Naive thymus-derived CD4-positive, alpha-beta T cell (primary cell): ENCODE measurements around the gene ZBTB20. TPM values are rescaled to one million over a fixed set of nuclear protein-coding genes. Genes with fewer than 3 reads are reported as not detected.
A peak's percentile ranks its signal among the peaks of the same experiment; 100 is the strongest.

Source experiments
- ATAC-seq: fragments of 150-1000 bp; cut with Tn5 transposase; 2 replicates; pipeline ENCODE4 v1.10.0; 2021; ENCODE audit warnings: mild to moderate bottlenecking, moderate library complexity
- CTCF ChIA-PET: fragments of 350-600 bp; sonication (Branson Sonifier 250); formaldehyde crosslinking; loops from one replicate; lab custom pipeline; 2021; ENCODE audit warnings: antibody characterized with exemption; lab: Charles Lee
- POLR2A ChIA-PET: fragments of 350-600 bp; sonication (Branson Sonifier 250); formaldehyde crosslinking; loops from one replicate; lab custom pipeline; 2021; ENCODE audit warnings: antibody characterized with exemption, inconsistent platforms; lab: Charles Lee
- DNase-seq, 9 donors: peaks; one replicate each; pipeline versions ENCODE4 v3.0.0 to v3.0.0-alpha.2; 2020 to 2022; ENCODE audit warnings: mixed read lengths in 1 of 9
- H3K27ac ChIP-seq: one replicate; pipeline ENCODE4 v1.7.0; 2013; ENCODE audit warnings: mild to moderate bottlenecking, low read depth, low read length, moderate library complexity
- H3K27me3 ChIP-seq, 2 donors: one replicate each; pipeline ENCODE4 v1.7.0; 2013; ENCODE audit warnings: low read length in 2 of 2, mild to moderate bottlenecking in 2 of 2, moderate library complexity in 2 of 2; ENCODE audit not compliant: control insufficient read depth in 2 of 2, insufficient read depth in 2 of 2
- H3K36me3 ChIP-seq, 3 experiments: 1 replicate in 2 of 3; 2 replicates in 1 of 3; pipeline ENCODE4 v1.7.0; 2013; ENCODE audit warnings: low read length in 3 of 3, mild to moderate bottlenecking in 3 of 3, moderate library complexity in 1 of 3; ENCODE audit not compliant: insufficient read depth in 3 of 3, control insufficient read depth in 2 of 3
- H3K4me1 ChIP-seq, 2 donors: one replicate each; pipeline ENCODE4 v1.7.0; 2013; ENCODE audit warnings: low read length in 2 of 2, mild to moderate bottlenecking in 2 of 2, moderate library complexity in 1 of 2; ENCODE audit not compliant: control insufficient read depth in 2 of 2, insufficient read depth in 2 of 2
- H3K4me3 ChIP-seq: 2 replicates; pipeline ENCODE4 v1.7.0; 2013; ENCODE audit warnings: mild to moderate bottlenecking, low read length
- H3K9me3 ChIP-seq, 3 experiments: 1 replicate in 2 of 3; 2 replicates in 1 of 3; pipeline ENCODE4 v1.7.0; 2013; ENCODE audit warnings: low read length in 3 of 3; ENCODE audit not compliant: control insufficient read depth in 2 of 3
- H3K27ac Mint-ChIP-seq, 9 donors: one replicate each; pipeline ENCODE4 v1.8.0; 2020 to 2022; ENCODE audit warnings: mixed read lengths in 9 of 9, mild to moderate bottlenecking in 8 of 9, moderate library complexity in 5 of 9, inconsistent platforms in 2 of 9
- H3K27me3 Mint-ChIP-seq, 5 donors: one replicate each; pipeline ENCODE4 v1.8.0; 2021 to 2022; ENCODE audit warnings: mixed read lengths in 5 of 5, mild to moderate bottlenecking in 1 of 5
- H3K36me3 Mint-ChIP-seq, 5 donors: one replicate each; pipeline ENCODE4 v1.8.0; 2020 to 2022; ENCODE audit warnings: mixed read lengths in 5 of 5, mild to moderate bottlenecking in 3 of 5, inconsistent platforms in 1 of 5
- H3K4me1 Mint-ChIP-seq, 7 donors: one replicate each; pipeline ENCODE4 v1.8.0; 2020 to 2022; ENCODE audit warnings: mixed read lengths in 7 of 7, mild to moderate bottlenecking in 3 of 7, inconsistent platforms in 1 of 7
- H3K4me3 Mint-ChIP-seq, 10 donors: one replicate each; pipeline ENCODE4 v1.8.0; 2020 to 2022; ENCODE audit warnings: mild to moderate bottlenecking in 10 of 10, mixed read lengths in 10 of 10, moderate library complexity in 6 of 10, inconsistent platforms in 2 of 10
- H3K9me3 Mint-ChIP-seq, 11 donors: one replicate each; pipeline ENCODE4 v1.8.0; 2020 to 2022; ENCODE audit warnings: mixed read lengths in 11 of 11, mild to moderate bottlenecking in 4 of 11, inconsistent platforms in 1 of 11, moderate library complexity in 1 of 11
- intact Hi-C, 2 donors: fragments of 100-400 bp; cut with micrococcal nuclease; formaldehyde crosslinking; loops; one replicate each; pipeline ENCODE4 v1.15.1; 2023
- polyA plus RNA-seq, 2 donors: library from polyadenylated mRNA; unstranded; fragments of 300-500 nt; fragmentation: Illumina TruSeq; gene quantifications; one replicate each; pipeline ENCODE4 v1.2.3, GENCODE V29; 2021
- total RNA-seq, 6 experiments: library from RNA in 5 of 6; stranded (reverse) in 5 of 6; gene quantifications; 1 replicate in 5 of 6; 2 replicates in 1 of 6; pipeline ENCODE4 v1.2.3 and lab custom pipeline; 2021 to 2026

Gene ZBTB20
- total and polyA plus RNA-seq, 7 experiments from 2014 or later: 14.9 to 69.5 (median 59.2) TPM

DNA sequence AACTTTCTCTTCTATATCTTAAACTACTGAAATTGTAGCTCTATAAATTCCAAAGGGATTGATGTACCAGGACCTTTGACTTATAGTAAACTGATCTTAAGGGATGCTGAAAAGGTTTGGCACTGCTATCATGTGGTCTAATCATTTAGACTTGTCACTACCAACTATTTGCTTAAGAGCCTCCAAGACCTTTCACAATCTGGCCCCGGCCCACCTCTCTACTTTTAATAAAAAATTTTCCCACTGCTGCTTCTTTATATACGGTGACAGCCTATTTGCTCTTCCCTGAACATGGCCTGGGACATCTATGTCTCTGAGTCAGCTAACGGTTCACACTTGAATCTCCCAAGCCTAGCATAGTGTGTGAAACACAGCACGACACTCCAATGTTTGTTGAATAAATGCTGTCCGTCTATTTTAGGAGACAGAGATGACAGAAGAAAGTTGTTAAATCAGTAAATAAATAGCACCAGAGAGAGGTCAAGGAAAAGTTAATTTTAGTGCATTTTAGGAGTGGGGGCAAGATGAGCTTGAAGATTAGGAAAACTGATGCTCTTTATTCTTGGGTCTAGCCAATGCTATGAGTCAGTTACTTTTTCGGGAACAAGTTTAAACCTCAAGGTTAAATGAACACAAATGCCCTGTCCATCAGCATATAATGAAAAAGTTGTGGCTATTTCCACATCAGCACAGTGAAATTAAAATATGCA, 640.3 kb downstream of the ZBTB20 start:
- Histone ChIP-seq H3K9me3 (no peaks in the 10 kb centered on the region), H3K27me3 (no peaks in the 10 kb centered on the region), H3K36me3 (no peaks in the 10 kb centered on the region), H3K27ac (no peak overlapping the region), H3K4me1 (peaks cover 0 to 5% of the 10 kb centered on the region in 2 donors), H3K4me3 (no peak overlapping the region)
- no peak for ATAC-seq
- intact Hi-C loops: no loop called here
- DNase-seq: no peak
- no peak overlapping the region for H3K4me3 Mint-ChIP-seq
- peaks cover 0 to 14% (median 0%) of the 10 kb centered on the region in 5 donors for H3K36me3 Mint-ChIP-seq
- POLR2A ChIA-PET: no interaction called here
- CTCF ChIA-PET: no interaction called here
- peaks cover 0 to 25% (median 0%) of the 10 kb centered on the region in 5 donors for H3K27me3 Mint-ChIP-seq
- no peaks in the 10 kb centered on the region for H3K9me3 Mint-ChIP-seq
- H3K4me1 Mint-ChIP-seq: peaks cover 6 to 50% (median 41%) of the 10 kb centered on the region in 7 donors
- peak overlapping the region in 1 of 9 donors; percentile 13 for H3K27ac Mint-ChIP-seq

DNA sequence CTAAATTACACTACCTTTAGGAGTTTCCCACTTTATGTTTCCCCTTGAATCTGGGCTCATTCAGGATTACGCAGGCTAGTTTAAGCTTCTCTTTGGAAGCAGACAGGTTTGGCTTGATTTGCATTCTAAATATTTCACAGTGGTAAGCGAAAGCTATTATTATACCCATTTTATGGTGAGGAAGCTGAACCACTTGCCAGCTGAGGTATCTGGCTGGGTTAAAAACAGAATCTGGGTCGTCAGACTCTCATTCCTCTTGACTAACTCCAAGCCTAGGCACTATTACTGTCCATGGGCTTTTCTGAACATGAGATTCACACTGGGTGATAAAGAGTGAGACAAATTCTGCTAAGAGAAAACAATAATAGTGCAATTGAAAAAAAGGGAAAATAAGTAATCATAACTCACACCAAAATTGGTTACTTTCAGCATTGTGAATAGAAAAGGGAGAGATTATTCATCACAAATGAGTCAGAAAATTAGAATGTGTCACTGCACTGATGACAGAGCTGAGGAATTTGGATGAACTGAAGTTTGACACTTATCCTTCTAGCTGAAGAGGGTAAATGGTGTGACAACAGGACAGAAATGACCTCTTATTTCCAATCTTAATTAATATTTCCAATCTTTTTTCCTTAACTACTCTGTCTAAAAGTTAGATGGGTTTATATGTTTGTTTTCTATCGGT, 642.0 kb downstream of the ZBTB20 start:
- Histone ChIP-seq H3K9me3 (no peaks in the 10 kb centered on the region), H3K27me3 (no peaks in the 10 kb centered on the region), H3K27ac (no peak overlapping the region), H3K4me3 (no peak overlapping the region), H3K36me3 (no peaks in the 10 kb centered on the region), H3K4me1 (peaks cover 5 to 10% of the 10 kb centered on the region in 2 donors)
- ChIA-PET POLR2A (no interaction called here), CTCF (no interaction called here)
- no peak overlapping the region for H3K27ac Mint-ChIP-seq
- DNase-seq: no peak
- H3K4me3 Mint-ChIP-seq: no peak overlapping the region
- ATAC-seq: no peak
- H3K36me3 Mint-ChIP-seq: peaks cover 0 to 8% (median 0%) of the 10 kb centered on the region in 5 donors
- intact Hi-C loops: no loop called here
- peaks cover 10 to 62% (median 50%) of the 10 kb centered on the region in 7 donors for H3K4me1 Mint-ChIP-seq
- H3K27me3 Mint-ChIP-seq: peaks cover 0 to 25% (median 0%) of the 10 kb centered on the region in 5 donors
- no peaks in the 10 kb centered on the region for H3K9me3 Mint-ChIP-seq

DNA sequence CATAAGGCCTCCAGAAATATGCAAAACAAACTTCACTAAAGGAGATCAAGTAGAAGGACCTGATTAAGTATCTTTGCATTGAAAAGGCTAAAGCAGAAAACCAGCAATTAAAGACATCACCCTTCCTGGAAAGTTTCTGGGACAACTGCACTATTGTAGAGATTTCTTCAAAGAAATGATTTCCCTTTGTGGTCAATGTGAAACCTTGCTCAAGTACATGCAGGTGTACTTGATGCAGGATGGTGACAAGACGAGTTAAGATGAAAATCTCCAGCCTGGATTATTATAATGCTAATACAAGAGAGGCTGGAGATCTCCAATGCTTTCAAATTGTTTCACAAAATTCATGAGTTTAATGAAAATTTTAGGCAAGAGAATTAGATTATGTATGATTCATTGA, 644.9 kb downstream of the ZBTB20 start:
- ChIA-PET POLR2A (no interaction called here), CTCF (no interaction called here)
- Histone ChIP-seq H3K27ac (no peak overlapping the region), H3K9me3 (no peaks in the 10 kb centered on the region), H3K4me3 (no peak overlapping the region), H3K4me1 (peaks cover 13% of the 10 kb centered on the region in 2 donors), H3K27me3 (no peaks in the 10 kb centered on the region), H3K36me3 (no peaks in the 10 kb centered on the region)
- no peak overlapping the region for H3K27ac Mint-ChIP-seq
- H3K4me3 Mint-ChIP-seq: peak overlapping the region in 3 of 10 donors; percentile 1 to 21 (median 6)
- intact Hi-C loops: no loop called here
- H3K4me1 Mint-ChIP-seq: peaks cover 22 to 79% (median 63%) of the 10 kb centered on the region in 7 donors
- no peak for ATAC-seq
- H3K27me3 Mint-ChIP-seq: peaks cover 0 to 39% (median 0%) of the 10 kb centered on the region in 5 donors
- H3K36me3 Mint-ChIP-seq: peaks cover 0 to 23% (median 4%) of the 10 kb centered on the region in 5 donors
- H3K9me3 Mint-ChIP-seq: no peaks in the 10 kb centered on the region
- no peak for DNase-seq

DNA sequence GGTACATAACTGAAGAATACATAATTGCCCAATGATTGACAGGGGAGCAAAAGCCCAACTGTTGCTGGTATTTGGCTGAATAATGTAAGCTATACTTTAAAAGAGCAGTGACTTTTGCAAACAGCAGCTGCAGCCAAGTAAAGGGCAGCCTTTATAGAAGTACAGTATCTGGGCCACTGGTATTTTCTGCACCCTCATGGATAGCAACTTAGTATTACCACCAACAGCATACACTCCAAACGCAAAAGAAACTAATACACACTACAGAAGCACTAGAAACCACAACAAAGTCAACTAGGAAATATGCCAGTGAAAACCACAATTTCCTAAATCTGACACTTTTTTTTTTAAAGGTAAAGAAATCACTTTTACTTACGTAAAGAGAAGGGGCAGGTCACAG, 647.1 kb downstream of the ZBTB20 start:
- H3K4me3 Mint-ChIP-seq: peak overlapping the region in 9 of 10 donors; percentile 0 to 77 (median 52)
- no peaks in the 10 kb centered on the region for H3K9me3 ChIP-seq
- no peak overlapping the region for H3K27ac ChIP-seq
- no peaks in the 10 kb centered on the region for H3K9me3 Mint-ChIP-seq
- DNase-seq: peak in 6 of 9 donors; percentile 26 to 51 (median 45)
- peaks cover 0 to 23% (median 9%) of the 10 kb centered on the region in 5 donors for H3K36me3 Mint-ChIP-seq
- H3K36me3 ChIP-seq: no peaks in the 10 kb centered on the region
- H3K27me3 Mint-ChIP-seq: peaks cover 0 to 37% (median 0%) of the 10 kb centered on the region in 5 donors
- CTCF ChIA-PET: no interaction called here
- peak overlapping the region in 1 of 9 donors; percentile 17 for H3K27ac Mint-ChIP-seq
- H3K4me1 Mint-ChIP-seq: peaks cover 22 to 73% (median 51%) of the 10 kb centered on the region in 7 donors
- no peaks in the 10 kb centered on the region for H3K27me3 ChIP-seq
- no peak overlapping the region for H3K4me3 ChIP-seq
- intact Hi-C loops: no loop called here
- peak; percentile 68 for ATAC-seq
- POLR2A ChIA-PET: interaction anchor here (0.6 to 0.7 kb wide), 2 partner anchors 23 to 1156 kb away, joined by 3 to 5 read pairs; no protein-coding TSS in a partner anchor
- peaks cover 13% of the 10 kb centered on the region in 2 donors for H3K4me1 ChIP-seq

DNA sequence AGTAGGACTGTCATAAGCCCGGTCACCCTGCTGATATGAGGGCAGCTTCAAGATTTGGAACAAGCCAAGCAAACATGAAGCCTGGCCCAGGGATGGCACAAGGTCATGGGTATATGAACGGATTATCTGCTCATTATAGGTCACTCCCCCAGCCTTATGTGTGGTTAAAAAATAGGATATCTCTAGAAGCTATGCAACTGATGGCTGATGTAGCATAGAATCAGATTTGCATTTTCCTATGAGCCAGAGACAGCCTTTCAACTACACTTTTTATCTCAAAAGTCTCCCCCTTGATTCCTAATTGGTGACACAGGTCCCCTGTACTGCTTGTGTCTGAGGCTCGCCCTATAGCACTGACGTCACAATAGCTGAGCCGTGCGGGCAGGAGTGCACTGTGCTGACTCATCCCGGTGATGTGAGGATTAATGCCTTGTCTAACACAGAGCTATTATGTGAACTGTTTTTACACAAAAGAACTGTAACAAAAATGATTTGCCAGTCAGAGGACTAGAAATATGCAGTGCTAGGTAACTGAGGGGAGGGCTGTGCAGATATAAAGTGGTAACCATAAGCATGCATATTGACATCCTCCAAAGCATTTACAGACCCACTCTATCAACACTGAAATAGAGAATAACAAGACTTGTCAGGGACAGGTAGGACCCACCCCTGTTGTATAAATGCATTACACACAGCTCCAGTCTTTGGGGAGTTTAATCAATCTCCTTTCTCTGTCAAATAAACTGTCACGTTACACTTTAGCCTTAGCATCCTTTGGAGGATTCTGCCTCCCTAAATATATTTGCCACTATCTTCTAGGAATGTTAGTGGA, 648.3 kb downstream of the ZBTB20 start:
- Mint-ChIP-seq H3K4me3 (no peak overlapping the region), H3K27me3 (peaks cover 0 to 31% (median 0%) of the 10 kb centered on the region in 5 donors), H3K4me1 (peaks cover 16 to 67% (median 39%) of the 10 kb centered on the region in 7 donors), H3K36me3 (peaks cover 0 to 25% (median 13%) of the 10 kb centered on the region in 5 donors), H3K9me3 (no peaks in the 10 kb centered on the region), H3K27ac (no peak overlapping the region)
- ChIA-PET CTCF (no interaction called here), POLR2A (no interaction called here)
- Histone ChIP-seq H3K9me3 (no peaks in the 10 kb centered on the region), H3K4me3 (no peak overlapping the region), H3K27ac (no peak overlapping the region), H3K4me1 (peaks cover 8 to 13% of the 10 kb centered on the region in 2 donors), H3K27me3 (no peaks in the 10 kb centered on the region), H3K36me3 (no peaks in the 10 kb centered on the region)
- no peak for ATAC-seq
- no peak for DNase-seq
- intact Hi-C loops: no loop called here

DNA sequence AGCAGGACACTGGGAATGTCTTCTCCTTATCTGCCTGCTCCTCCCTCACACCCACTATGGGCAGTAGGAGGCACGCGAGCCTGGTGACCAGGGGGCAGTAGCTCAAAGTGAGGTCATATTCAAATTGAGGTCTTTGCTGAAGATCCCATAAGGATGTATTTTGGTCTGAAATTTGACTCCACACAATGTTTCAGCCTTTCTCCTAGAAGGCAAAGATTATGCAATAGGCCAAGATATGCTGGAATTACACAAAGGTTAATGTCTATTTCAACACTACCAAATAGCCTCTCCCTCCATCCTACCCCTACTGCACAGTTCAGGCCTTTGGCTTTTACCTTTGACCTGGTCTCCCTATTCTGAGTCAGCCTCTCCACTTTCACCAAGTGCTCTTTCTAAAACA, 650.2 kb downstream of the ZBTB20 start:
- intact Hi-C loops: no loop called here
- DNase-seq: no peak
- H3K4me1 ChIP-seq: peaks cover 7 to 13% of the 10 kb centered on the region in 2 donors
- Mint-ChIP-seq H3K9me3 (no peaks in the 10 kb centered on the region), H3K4me1 (peaks cover 20 to 49% (median 27%) of the 10 kb centered on the region in 7 donors), H3K36me3 (peaks cover 0 to 29% (median 13%) of the 10 kb centered on the region in 5 donors), H3K27me3 (peaks cover 0 to 22% (median 0%) of the 10 kb centered on the region in 5 donors), H3K4me3 (no peak overlapping the region), H3K27ac (no peak overlapping the region)
- ChIA-PET POLR2A (no interaction called here), CTCF (no interaction called here)
- no peak overlapping the region for H3K4me3 ChIP-seq
- no peaks in the 10 kb centered on the region for H3K9me3 ChIP-seq
- no peaks in the 10 kb centered on the region for H3K36me3 ChIP-seq
- no peaks in the 10 kb centered on the region for H3K27me3 ChIP-seq
- no peak overlapping the region for H3K27ac ChIP-seq
- ATAC-seq: no peak
